Epithelial cell of esophagus (primary cell): ENCODE results near the gene ZFAND2B.
A peak's percentile ranks its signal among the peaks of the same experiment; 100 is the strongest.

Experiments used
- DNase-seq: peaks from one replicate; pipeline ENCODE4 v3.0.0; 2010; ENCODE audit warnings: low read depth
- H3K4me3 ChIP-seq: 2 replicates; pipeline ENCODE4 v1.5.1; 2011; ENCODE audit warnings: mild to moderate bottlenecking, low read length, control low read depth
- TF ChIP-seq, protein P1 (sequence below): IDR thresholded peaks from 2 replicates; pipeline ENCODE4 v1.5.1; 2011; ENCODE audit warnings: low read depth, mild to moderate bottlenecking, low read length, control low read depth, inconsistent platforms; ENCODE audit not compliant: insufficient read depth; ENCODE audit errors: missing control alignments

Gene ZFAND2B

DNA sequence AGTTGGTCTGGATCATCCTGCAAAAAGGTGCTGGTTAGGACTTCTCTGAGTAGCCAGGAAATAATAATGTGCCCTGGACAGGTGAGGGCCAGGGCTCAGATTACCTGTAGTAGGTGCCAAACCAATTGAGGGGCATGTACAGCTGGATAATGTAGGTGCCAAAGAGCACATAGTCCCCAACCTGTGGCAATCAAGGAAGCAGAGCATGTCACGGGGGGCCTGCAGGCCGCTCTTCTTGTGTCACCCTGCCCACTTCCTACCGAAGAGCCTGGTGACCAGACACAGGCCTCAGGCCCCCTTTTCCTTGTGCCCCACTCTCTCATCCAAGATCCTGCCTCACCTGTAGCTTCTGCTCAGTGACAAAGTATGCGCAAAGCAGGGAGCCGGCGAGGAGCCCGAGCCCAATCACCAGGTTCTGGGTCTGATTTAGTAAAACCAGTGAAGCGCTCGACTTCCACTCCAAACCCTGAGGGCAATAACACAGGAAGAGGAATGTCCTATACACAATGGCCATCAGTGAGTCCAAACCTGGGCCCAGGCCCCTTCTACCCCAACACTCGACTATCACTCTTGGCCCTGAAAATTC is 7.0 kb downstream of the ZFAND2B start:
- H3K4me3 ChIP-seq = no peak overlapping the region

DNA sequence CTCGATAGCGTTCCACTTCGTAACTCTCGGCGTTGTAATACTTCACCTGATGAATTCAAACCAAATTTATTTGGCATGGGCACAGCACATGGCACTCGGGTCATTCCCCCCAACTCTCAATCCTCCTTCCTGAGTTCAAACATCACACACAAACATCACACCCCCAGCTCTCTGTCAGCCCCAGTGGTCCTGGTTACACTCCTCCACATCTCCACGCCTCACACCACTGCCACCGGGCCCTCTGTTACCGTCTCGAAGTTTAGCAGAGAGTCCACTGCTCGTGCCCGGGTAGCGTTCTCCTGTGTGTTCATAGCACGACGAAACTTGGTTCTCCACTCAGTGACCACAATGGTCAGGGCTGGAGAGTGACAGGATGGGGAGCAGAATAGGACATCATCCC is 7.6 kb downstream of the ZFAND2B start:
- TF ChIP-seq, protein P1, sequence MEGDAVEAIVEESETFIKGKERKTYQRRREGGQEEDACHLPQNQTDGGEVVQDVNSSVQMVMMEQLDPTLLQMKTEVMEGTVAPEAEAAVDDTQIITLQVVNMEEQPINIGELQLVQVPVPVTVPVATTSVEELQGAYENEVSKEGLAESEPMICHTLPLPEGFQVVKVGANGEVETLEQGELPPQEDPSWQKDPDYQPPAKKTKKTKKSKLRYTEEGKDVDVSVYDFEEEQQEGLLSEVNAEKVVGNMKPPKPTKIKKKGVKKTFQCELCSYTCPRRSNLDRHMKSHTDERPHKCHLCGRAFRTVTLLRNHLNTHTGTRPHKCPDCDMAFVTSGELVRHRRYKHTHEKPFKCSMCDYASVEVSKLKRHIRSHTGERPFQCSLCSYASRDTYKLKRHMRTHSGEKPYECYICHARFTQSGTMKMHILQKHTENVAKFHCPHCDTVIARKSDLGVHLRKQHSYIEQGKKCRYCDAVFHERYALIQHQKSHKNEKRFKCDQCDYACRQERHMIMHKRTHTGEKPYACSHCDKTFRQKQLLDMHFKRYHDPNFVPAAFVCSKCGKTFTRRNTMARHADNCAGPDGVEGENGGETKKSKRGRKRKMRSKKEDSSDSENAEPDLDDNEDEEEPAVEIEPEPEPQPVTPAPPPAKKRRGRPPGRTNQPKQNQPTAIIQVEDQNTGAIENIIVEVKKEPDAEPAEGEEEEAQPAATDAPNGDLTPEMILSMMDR = no peak
- H3K4me3 ChIP-seq = no peak overlapping the region
- no peak for DNase-seq

More for the DNA sequence above, 7.0 kb downstream of the ZFAND2B start:
- TF ChIP-seq, protein P1 = no peak
- DNase-seq = no peak

DNA sequence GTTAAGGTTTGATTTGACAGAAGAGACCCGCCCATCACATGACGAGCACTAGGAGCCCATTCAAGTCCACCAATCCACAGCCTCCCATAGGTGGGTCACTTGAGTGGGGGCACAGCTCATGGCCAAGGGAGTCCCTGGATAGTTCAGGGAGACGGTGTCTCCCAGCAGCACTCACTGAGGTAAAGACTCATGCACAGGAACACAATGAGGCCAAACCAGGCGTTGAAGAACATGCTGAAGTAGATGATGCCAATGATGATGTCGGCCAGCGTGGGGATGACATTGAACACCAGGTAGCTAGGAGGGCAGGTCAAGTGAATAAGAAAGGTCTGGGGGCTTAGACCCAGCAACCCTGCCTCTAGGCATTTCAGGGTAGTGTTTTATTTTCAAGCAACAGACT is 8.2 kb downstream of the ZFAND2B start:
- no peak for DNase-seq
- TF ChIP-seq, protein P1 = no peak
- no peak overlapping the region for H3K4me3 ChIP-seq

DNA sequence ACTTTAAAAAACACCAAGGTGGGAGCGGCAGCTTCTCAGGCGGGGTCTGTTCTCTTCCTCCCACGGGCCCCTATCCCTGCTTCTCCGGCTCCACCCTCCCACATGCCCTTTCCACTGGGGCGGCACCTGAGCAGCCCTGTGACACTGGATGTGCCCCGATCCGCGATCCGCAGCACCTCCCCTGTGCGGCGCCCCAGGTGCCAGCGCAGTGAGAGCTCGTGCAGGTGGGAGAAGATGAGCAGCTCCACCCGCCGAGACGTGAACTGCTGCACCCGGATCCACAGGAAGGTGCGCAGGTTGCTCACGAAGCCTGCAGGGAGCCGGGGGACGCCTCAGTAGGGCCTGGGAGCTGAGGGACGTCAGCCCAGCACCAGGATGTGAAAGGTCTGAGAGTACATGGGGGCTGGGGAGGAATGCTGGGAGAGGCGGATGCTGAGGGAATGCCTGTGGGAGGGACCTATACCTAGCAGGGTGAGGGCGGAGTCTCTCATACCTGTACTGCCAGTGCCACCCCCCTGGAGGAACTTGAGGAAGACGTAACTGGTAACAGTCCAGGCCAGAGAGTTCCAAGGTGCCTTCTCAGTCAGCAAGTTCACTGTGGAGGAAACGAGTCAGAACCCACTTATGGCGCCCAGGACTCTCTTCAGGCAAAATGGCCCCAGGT is 9.4 kb downstream of the ZFAND2B start:
- TF ChIP-seq, protein P1 = no peak
- DNase-seq = peak; percentile 16
- no peak overlapping the region for H3K4me3 ChIP-seq

DNA sequence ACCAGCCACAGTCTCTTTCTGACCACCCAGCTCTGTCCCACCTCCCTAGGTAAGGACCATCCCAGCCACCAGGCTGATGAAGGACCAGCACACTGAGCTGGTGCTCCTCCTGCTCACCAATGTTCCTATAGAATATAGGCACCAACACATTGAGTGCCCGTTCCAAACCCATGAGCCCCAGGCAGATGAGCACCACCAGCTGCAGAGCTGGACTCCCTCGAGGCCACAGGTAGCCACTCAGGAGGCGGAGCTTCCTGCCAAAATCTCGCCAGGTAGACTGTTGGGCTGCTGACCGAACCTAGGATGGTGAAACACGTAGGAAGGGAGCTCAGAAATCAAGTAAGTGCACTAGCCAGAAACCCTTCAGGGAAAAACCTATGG is 9.9 kb downstream of the ZFAND2B start:
- no peak overlapping the region for H3K4me3 ChIP-seq
- TF ChIP-seq, protein P1 = no peak
- DNase-seq = no peak

DNA sequence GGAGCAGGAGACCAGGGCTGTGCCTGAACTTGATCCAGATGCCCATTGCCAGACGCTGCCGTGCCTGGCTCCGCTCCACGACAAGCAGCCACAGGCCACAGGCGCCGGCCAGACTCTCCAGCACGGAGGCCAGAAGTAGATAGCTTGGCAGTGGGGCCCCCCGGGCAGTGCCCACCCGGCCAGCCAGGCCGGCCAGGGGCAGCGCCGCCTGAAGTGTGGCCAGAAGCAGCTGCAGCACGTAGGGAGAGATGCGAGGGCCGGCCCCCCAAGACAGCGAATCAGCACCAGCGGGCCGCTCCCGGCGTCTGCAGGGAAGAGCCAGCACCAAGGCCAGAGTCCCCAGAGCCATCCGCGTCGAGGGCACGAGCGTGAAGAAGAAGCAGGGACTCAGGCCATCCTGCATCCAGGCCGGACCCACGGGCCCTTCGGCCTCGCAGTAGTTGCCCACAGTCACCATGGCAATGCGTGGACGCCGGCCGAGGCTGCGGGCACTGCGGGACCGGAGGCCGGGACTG is 11.7 kb downstream of the ZFAND2B start:
- DNase-seq = peak; percentile 75
- TF ChIP-seq, protein P1 = no peak
- peak overlapping the region; percentile 70 for H3K4me3 ChIP-seq
